H1 (cell line): Measurements from ENCODE around the gene KCP.

Experiments used
- EZH2 ChIP-seq: fragments of 200-600 bp; sonication (generic); IDR thresholded peaks from 2 replicates; pipeline ENCODE4 v1.7.1; 2012; ENCODE audit warnings: low read depth, mild to moderate bottlenecking, moderate library complexity, low read length, inconsistent platforms; ENCODE audit not compliant: severe bottlenecking
- GABPA ChIP-seq: IDR thresholded peaks from 2 replicates; pipeline ENCODE4 v1.6.1; 2011; ENCODE audit warnings: mild to moderate bottlenecking, low read length, moderate library complexity, borderline replicate concordance; ENCODE audit not compliant: insufficient read depth
- GTF2F1 ChIP-seq: IDR thresholded peaks from 2 replicates; pipeline ENCODE4 v1.6.1; 2012; ENCODE audit warnings: low read depth, low read length, improper control_type of control experiment, borderline replicate concordance
- HDAC2 ChIP-seq, 2 experiments: fragments of 300-600 bp in 1 of 2; sonication (generic) in 1 of 2; IDR thresholded peaks; 2 replicates each; pipeline ENCODE4 v1.6.1; 2011 to 2012; ENCODE audit warnings: low read depth in 2 of 2, low read length in 2 of 2, mild to moderate bottlenecking in 2 of 2, moderate library complexity in 2 of 2, borderline replicate concordance in 1 of 2, inconsistent platforms in 1 of 2
- JUN ChIP-seq: IDR thresholded peaks from 2 replicates; pipeline ENCODE4 v1.6.1; 2011; ENCODE audit warnings: low read depth, mild to moderate bottlenecking, improper control_type of control experiment, low read length
- JUND ChIP-seq: IDR thresholded peaks from 2 replicates; pipeline ENCODE4 v1.6.1; 2011; ENCODE audit warnings: mild to moderate bottlenecking, improper control_type of control experiment, low read length
- KDM1A ChIP-seq: fragments of 200-600, 300-600 bp; sonication (generic); IDR thresholded peaks from 2 replicates; pipeline ENCODE4 v1.7.1; 2016; ENCODE audit warnings: mild to moderate bottlenecking, low read length, borderline replicate concordance
- MAX ChIP-seq: IDR thresholded peaks from 2 replicates; pipeline ENCODE4 v1.6.1; 2012; ENCODE audit warnings: inconsistent platforms
- POLR2A ChIP-seq, 2 experiments: IDR thresholded peaks; 1 replicate in 1 of 2; 2 replicates in 1 of 2; pipeline ENCODE4 v1.6.1; 2011; ENCODE audit warnings: low read depth in 2 of 2, low read length in 2 of 2, mild to moderate bottlenecking in 2 of 2; ENCODE audit errors: control extremely low read depth in 1 of 2
- POLR2AphosphoS5 ChIP-seq: IDR thresholded peaks from 2 replicates; pipeline ENCODE4 v1.6.1; 2011; ENCODE audit warnings: low read depth, low read length
- SIN3A ChIP-seq, 2 experiments: IDR thresholded peaks in 1 of 2; conservative IDR thresholded peaks in 1 of 2; 2 replicates each; pipeline ENCODE4 v1.6.1; 2011 to 2012; ENCODE audit warnings: low read length in 2 of 2, improper control_type of control experiment in 1 of 2, low read depth in 1 of 2, mild to moderate bottlenecking in 1 of 2
- TAF1 ChIP-seq: IDR thresholded peaks from 2 replicates; pipeline ENCODE4 v1.6.1; 2011; ENCODE audit warnings: mild to moderate bottlenecking, low read depth, low read length
- YY1 ChIP-seq: IDR thresholded peaks from 2 replicates; pipeline ENCODE4 v1.6.1; 2011; ENCODE audit warnings: low read depth, mild to moderate bottlenecking, low read length
- TF ChIP-seq, protein P1 (sequence below), 3 experiments: IDR thresholded peaks; 1 replicate in 2 of 3; 2 replicates in 1 of 3; pipeline versions ENCODE4 v1.5.1 to v1.6.1; 2011; ENCODE audit warnings: low read length in 3 of 3, mild to moderate bottlenecking in 3 of 3, inconsistent platforms in 2 of 3, low read depth in 1 of 3, moderate library complexity in 1 of 3; ENCODE audit not compliant: insufficient read depth in 1 of 3; ENCODE audit errors: control extremely low read depth in 1 of 3

DNA sequence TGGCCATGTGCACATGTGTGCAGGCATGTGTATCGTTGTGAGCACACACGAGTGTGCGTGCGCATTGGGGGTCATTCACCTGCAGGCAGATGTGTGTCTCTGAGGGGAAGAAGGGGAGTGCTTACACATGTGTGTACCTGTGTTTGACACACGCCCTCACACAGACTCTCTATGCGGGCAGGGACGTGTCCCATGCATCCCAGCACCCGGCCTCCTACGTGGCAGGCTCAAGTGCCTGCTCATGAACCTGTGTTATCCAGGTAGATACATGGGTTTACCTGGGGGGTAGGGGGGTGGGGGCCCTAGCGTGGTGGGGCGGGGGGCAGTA, 18.6 kb downstream of the KCP start:
- TF ChIP-seq MAX (no peak), YY1 (no peak), POLR2A (IDR thresholded peaks at IDR 0.05; ENCODE audit: control extremely low read depth in 1 of 2, low read depth in 2 of 2, low read length in 2 of 2) (no peak), HDAC2 (IDR thresholded peaks at IDR 0.05; ENCODE audit: borderline replicate concordance in 1 of 2, low read depth in 2 of 2, low read length in 2 of 2) (no peak), SIN3A (conservative IDR thresholded peaks at IDR 0.05 in 1 of 2, IDR thresholded peaks at IDR 0.05 in 1 of 2; ENCODE audit: low read depth in 1 of 2, low read length in 2 of 2) (no peak), EZH2 (no peak), TAF1 (no peak), GABPA (no peak), GTF2F1 (no peak), JUN (no peak), JUND (no peak), KDM1A (no peak), POLR2AphosphoS5 (no peak)
- TF ChIP-seq, protein P1, sequence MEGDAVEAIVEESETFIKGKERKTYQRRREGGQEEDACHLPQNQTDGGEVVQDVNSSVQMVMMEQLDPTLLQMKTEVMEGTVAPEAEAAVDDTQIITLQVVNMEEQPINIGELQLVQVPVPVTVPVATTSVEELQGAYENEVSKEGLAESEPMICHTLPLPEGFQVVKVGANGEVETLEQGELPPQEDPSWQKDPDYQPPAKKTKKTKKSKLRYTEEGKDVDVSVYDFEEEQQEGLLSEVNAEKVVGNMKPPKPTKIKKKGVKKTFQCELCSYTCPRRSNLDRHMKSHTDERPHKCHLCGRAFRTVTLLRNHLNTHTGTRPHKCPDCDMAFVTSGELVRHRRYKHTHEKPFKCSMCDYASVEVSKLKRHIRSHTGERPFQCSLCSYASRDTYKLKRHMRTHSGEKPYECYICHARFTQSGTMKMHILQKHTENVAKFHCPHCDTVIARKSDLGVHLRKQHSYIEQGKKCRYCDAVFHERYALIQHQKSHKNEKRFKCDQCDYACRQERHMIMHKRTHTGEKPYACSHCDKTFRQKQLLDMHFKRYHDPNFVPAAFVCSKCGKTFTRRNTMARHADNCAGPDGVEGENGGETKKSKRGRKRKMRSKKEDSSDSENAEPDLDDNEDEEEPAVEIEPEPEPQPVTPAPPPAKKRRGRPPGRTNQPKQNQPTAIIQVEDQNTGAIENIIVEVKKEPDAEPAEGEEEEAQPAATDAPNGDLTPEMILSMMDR (IDR thresholded peaks at IDR 0.05; ENCODE audit: control extremely low read depth in 1 of 3, insufficient read depth in 1 of 3, low read depth in 1 of 3, low read length in 3 of 3): no peak
